ENCODE data around the gene MEPCE. TPM values are rescaled to one million over a fixed set of nuclear protein-coding genes. Genes with fewer than 3 reads are reported as not detected.
A peak's percentile ranks its signal among the peaks of the same experiment; 100 is the strongest.

MEPCE gene
- total and polyA plus RNA-seq, 9 of the 15 experiments (the other 6 are each of a cell fraction or from before 2014, with no cell fraction given): 10.9 to 76.3 (median 44.1) TPM

GRCh38 chr7:100469227-100470044, 39.8 kb downstream of the MEPCE start (continued):
- TF ChIP-seq KLF1 (tag; IDR thresholded peaks at IDR 0.05) (no peak), GTF2A2 (tag; IDR thresholded peaks at IDR 0.05) (no peak), CC2D1A (IDR thresholded peaks at IDR 0.05) (peak; percentile 83), XRCC3 (IDR thresholded peaks at IDR 0.05) (no peak), MLX (CRISPR knock-in tag; conservative IDR thresholded peaks at IDR 0.05) (no peak), EHMT2 (IDR thresholded peaks at IDR 0.05) (no peak), TEAD4 (IDR thresholded peaks at IDR 0.05; ENCODE audit: low read length) (no peak), TEAD4 (CRISPR knock-in tag; IDR thresholded peaks at IDR 0.05; ENCODE audit: borderline replicate concordance) (no peak), YY1 (IDR thresholded peaks at IDR 0.05; ENCODE audit: borderline replicate concordance in 1 of 3, control insufficient read depth in 1 of 3, extremely low read depth in 1 of 3, insufficient read depth in 3 of 3, insufficient read length in 1 of 3, insufficient replicate concordance in 2 of 3, low read depth in 1 of 3, low read length in 2 of 3) (peak in 2 of 3 experiments; percentile 38 to 41), ZNF644 (tag; IDR thresholded peaks at IDR 0.05; ENCODE audit: low read depth) (no peak), CUX1 (CRISPR knock-in tag; IDR thresholded peaks at IDR 0.05) (no peak), GATAD2A (IDR thresholded peaks at IDR 0.05) (0 out of 2 replicates have a peak, but pooled peaks have one; percentile 15), U2AF1 (optimal IDR thresholded peaks at IDR 0.05; ENCODE audit: low read depth, low read length) (no peak), ZNF3 (CRISPR knock-in tag; IDR thresholded peaks at IDR 0.05) (no peak), ZSCAN32 (CRISPR knock-in tag; IDR thresholded peaks at IDR 0.05) (no peak)
- TF ChIP-seq, protein P1, sequence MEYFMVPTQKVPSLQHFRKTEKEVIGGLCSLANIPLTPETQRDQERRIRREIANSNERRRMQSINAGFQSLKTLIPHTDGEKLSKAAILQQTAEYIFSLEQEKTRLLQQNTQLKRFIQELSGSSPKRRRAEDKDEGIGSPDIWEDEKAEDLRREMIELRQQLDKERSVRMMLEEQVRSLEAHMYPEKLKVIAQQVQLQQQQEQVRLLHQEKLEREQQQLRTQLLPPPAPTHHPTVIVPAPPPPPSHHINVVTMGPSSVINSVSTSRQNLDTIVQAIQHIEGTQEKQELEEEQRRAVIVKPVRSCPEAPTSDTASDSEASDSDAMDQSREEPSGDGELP (CRISPR knock-in tag; IDR thresholded peaks at IDR 0.05; ENCODE audit: borderline replicate concordance): peak; percentile 28; the same call in 1 of the 2 replicates
- TF ChIP-seq, protein P2, sequence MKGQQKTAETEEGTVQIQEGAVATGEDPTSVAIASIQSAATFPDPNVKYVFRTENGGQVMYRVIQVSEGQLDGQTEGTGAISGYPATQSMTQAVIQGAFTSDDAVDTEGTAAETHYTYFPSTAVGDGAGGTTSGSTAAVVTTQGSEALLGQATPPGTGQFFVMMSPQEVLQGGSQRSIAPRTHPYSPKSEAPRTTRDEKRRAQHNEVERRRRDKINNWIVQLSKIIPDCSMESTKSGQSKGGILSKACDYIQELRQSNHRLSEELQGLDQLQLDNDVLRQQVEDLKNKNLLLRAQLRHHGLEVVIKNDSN (CRISPR knock-in tag; IDR thresholded peaks at IDR 0.05): no peak
- TF ChIP-seq, protein P3, sequence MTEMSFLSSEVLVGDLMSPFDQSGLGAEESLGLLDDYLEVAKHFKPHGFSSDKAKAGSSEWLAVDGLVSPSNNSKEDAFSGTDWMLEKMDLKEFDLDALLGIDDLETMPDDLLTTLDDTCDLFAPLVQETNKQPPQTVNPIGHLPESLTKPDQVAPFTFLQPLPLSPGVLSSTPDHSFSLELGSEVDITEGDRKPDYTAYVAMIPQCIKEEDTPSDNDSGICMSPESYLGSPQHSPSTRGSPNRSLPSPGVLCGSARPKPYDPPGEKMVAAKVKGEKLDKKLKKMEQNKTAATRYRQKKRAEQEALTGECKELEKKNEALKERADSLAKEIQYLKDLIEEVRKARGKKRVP (CRISPR knock-in tag; IDR thresholded peaks at IDR 0.05): no peak
